Keratinocyte (primary cell): Measurements from ENCODE around the gene GGT5.

Source experiments
- CTCF ChIP-seq, 3 experiments: IDR thresholded peaks in 1 of 3; conservative IDR thresholded peaks in 1 of 3; optimal IDR thresholded peaks in 1 of 3; 2 replicates in 2 of 3; 3 replicates in 1 of 3; pipeline versions ENCODE3 to v1.5.1; 2011; ENCODE audit warnings: low read length in 3 of 3, mild to moderate bottlenecking in 3 of 3, moderate library complexity in 2 of 3, control low read depth in 1 of 3, inconsistent platforms in 1 of 3; ENCODE audit not compliant: insufficient read depth in 2 of 3; ENCODE audit errors: extremely low read depth in 1 of 3
- EZH2 ChIP-seq: IDR thresholded peaks from one replicate; pipeline ENCODE4 v1.6.1; 2012; ENCODE audit warnings: inconsistent platforms, mild to moderate bottlenecking, low read length, moderate library complexity

GRCh38 chr22:24236656-24237055, 8.2 kb downstream of the GGT5 start:
- TF ChIP-seq CTCF (optimal IDR thresholded peaks at IDR 0.05 in 1 of 3, IDR thresholded peaks at IDR 0.05 in 1 of 3, conservative IDR thresholded peaks at IDR 0.05 in 1 of 3; ENCODE audit: extremely low read depth in 1 of 3, insufficient read depth in 2 of 3, low read length in 3 of 3) (no peak), EZH2 (no peak)
